Activated T-helper 17 cell treated with anti-CD3 and anti-CD28 coated beads, Interleukin-2, amount 50 U/mL, for 72 hours (primary cell): ENCODE measurements around the gene PPM1K. TPM values are rescaled to one million over a fixed set of nuclear protein-coding genes. Genes with fewer than 3 reads are reported as not detected.
"Not testable (repeated sequence)": the region's sequence is repeated elsewhere in the genome, so short reads cannot be mapped to it uniquely, and the experiment has no call there.

ENCODE experiments used
- ATAC-seq: fragments of 150-1000 bp; cut with Tn5 transposase; replicated peaks from 2 replicates; pipeline ENCODE4 v1.10.0; 2021; ENCODE audit warnings: mild to moderate bottlenecking, moderate library complexity
- H3K27ac Mint-ChIP-seq: one replicate; pipeline ENCODE4 v1.8.0; 2022; ENCODE audit warnings: mixed read lengths
- H3K27me3 Mint-ChIP-seq: one replicate; pipeline ENCODE4 v1.8.0; 2022; ENCODE audit warnings: mixed read lengths
- H3K36me3 Mint-ChIP-seq: one replicate; pipeline ENCODE4 v1.8.0; 2022; ENCODE audit warnings: low read depth, mild to moderate bottlenecking, mixed read lengths
- H3K4me1 Mint-ChIP-seq: one replicate; pipeline ENCODE4 v1.8.0; 2022; ENCODE audit warnings: mixed read lengths
- H3K4me3 Mint-ChIP-seq: one replicate; pipeline ENCODE4 v1.8.0; 2022; ENCODE audit warnings: mild to moderate bottlenecking, mixed read lengths
- H3K9me3 Mint-ChIP-seq: one replicate; pipeline ENCODE4 v1.8.0; 2022; ENCODE audit warnings: mixed read lengths
- total RNA-seq, 2 donors: library from RNA; stranded (reverse); gene quantifications; one replicate each; pipeline ENCODE4 v1.2.3, GENCODE V29; 2022

The PPM1K gene
- 10 to 100 TPM; 49.9 to 66.7 TPM for total RNA-seq

DNA sequence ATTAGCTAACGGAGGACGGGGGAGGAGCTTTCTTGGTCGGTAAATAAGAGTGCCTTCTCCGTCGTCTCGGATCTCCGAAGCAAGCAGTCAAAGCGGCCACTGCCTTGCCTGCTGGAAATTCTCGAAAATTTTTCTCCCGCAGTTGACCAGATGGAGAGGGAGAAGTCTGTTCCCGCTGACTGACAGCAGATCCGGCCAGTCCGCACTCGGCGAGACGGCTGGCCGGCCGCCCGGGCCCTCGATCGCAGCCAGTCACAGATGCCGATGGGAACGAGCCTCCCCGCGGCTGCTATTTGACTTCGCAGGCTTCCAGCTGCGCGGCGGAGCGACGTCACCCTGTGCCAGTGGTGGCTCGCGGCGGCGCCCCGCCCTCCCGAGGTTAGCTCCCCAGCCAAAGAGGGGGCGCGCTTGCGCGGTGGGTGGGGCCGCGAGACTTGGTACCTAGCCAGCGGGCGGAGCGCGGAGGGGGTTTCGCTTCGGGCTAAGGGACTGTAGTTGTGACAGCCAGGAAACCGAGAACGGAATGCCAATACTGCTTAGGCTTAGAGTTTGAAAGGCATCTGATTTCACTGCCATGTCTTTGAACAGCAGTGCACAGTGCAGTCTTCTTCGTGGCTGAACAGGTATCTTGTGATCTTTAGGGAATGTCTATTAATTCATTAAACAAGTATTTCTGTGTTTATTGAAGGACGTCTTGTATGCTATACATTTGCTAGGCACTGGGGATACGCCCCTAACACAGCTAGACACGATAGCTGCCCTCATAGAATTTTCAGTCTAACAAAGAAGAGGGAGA, at the start of gene PPM1K:
TSS of gene PPM1K (minus strand) at position 123 of the 796 bp plus-strand sequence. CDS start 5,978 bp downstream, outside the sequence.
- H3K4me1 Mint-ChIP-seq, result peaks cover 33% of the 10 kb centered on the region
- peak; percentile 93 for ATAC-seq
- H3K27me3 Mint-ChIP-seq, result no peaks in the 10 kb centered on the region
- H3K36me3 Mint-ChIP-seq, result peaks cover 33% of the 10 kb centered on the region
- peak within 1 kb of the TSS; percentile 100 for H3K27ac Mint-ChIP-seq
- H3K9me3 Mint-ChIP-seq, result no peaks in the 10 kb centered on the region
- peak within 1 kb of the TSS; percentile 100 for H3K4me3 Mint-ChIP-seq

DNA sequence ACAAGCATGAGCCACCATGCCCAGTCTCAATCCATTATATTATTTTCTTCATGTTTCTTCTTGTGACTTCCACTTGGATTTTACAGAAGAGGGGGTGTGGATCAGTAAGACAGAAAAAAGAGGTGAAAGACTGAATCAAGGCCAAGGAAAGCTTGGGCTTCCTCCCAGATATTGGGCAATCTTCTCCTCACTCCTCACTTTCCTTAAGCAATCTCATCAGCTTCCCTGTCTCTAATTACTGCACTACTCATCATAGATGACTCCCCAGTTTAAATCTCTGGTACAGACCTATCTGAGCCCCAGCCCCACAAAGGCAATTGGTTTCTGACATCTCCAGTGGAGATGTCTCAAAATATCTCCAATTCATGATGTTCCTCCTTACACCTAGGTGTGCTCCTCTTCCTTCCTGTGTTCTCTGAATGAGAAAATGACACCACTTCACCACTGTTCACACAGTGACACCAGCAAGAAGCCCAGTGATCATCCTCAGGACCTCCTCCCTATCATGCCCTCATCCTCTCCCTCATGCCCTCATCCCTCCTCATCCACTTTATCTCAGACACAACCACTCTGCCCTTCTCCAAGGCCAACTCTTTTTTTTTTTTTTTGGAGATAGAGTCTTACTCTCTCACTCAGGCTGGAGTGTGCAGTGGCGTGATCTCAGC, 49.5 kb upstream of the PPM1K start:
- no peak for ATAC-seq
- H3K27me3 Mint-ChIP-seq, result peaks cover 6% of the 10 kb centered on the region

DNA sequence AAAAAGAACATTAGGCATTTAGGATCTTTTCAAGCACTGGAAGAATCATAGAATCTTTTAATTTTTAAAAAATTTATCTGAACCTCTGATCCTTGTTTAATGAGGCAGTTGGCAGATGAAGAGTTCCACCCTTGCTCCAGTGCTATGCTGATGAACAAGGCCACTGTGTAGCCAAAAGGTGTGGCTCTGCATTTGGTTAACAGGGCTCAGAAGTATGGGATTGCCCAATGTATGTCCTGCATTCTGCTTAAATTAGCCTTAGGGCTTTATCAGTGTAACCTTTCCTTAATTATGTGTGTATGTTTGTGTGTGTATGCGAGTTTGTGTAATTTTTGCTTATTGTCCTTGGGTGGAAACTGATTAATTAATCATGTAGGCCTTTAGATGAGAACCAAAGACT, 43.3 kb upstream of the PPM1K start:
- no peaks in the 10 kb centered on the region for H3K4me1 Mint-ChIP-seq
- H3K4me3 Mint-ChIP-seq, result no peak overlapping the region
- H3K27me3 Mint-ChIP-seq, result peaks cover 6% of the 10 kb centered on the region
- ATAC-seq, result no peak
- H3K36me3 Mint-ChIP-seq, result no peaks in the 10 kb centered on the region
- no peaks in the 10 kb centered on the region for H3K9me3 Mint-ChIP-seq
- no peak overlapping the region for H3K27ac Mint-ChIP-seq

More for the DNA sequence above, 49.5 kb upstream of the PPM1K start:
- H3K9me3 Mint-ChIP-seq, result no peaks in the 10 kb centered on the region
- H3K4me1 Mint-ChIP-seq, result peaks cover 4% of the 10 kb centered on the region
- peak overlapping the region; percentile 56 for H3K27ac Mint-ChIP-seq
- H3K4me3 Mint-ChIP-seq, result no peak overlapping the region
- H3K36me3 Mint-ChIP-seq, result no peaks in the 10 kb centered on the region

DNA sequence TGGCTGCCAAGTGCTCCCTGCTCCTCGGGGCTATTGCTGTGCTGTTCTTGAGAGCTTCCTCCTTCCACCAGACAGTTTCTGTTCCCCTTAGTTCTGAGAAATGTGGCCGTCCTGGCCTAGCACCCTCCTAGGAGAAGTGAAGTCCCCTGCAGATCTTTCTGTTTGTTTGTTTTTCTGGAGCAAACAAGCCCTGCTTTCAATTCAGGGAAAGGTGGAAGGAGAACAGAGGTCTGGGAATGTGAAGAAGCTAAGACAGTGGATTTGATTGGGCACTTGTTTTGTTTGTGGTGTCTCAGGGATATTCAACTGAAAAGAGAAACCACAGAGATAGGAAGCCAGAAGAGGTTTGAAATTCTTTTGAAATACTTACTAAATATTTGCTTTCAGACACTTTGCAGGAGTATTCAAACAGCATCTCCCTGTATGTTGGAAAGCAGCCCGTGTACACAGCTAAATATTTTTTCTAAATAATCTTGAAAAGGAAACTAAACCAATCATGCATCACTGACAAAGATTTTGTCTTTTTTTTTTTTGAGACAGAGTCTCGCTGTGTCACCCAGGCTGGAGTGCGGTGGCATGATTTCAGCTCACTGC, 36.5 kb upstream of the PPM1K start:
- Mint-ChIP-seq H3K36me3 (no peaks in the 10 kb centered on the region), H3K4me1 (peaks cover 9% of the 10 kb centered on the region), H3K9me3 (no peaks in the 10 kb centered on the region), H3K27me3 (no peaks in the 10 kb centered on the region), H3K27ac (peak overlapping the region; percentile 50), H3K4me3 (peak overlapping the region; percentile 60)
- ATAC-seq, result peak; percentile 88

DNA sequence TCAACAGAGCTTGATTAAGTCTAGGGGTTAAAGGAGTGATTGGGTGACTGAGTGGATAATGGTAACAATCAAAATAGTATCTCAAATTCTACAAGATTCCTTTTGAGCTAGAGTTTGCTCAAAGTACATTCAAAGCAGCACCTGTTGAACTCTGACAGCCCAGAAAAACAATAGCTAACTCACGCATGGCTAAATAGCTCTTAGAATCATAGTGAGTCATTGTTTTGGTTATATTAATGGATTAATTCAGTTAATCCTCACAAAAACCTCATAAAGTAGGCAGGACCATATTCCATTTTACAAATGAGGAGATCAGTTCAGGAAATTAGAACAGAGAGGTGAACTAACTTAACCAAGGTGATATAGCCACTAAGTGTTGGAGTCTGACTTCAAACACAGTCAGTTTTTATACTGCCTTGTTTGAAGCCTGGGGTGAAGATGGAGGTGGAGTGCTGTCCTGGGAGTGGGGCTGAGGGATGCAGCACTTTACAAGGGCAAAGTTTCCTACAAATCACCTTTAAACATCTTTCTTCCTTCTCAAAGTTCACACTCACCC, 35.9 kb upstream of the PPM1K start:
- Mint-ChIP-seq H3K27me3 (no peaks in the 10 kb centered on the region), H3K4me3 (peak overlapping the region; percentile 60), H3K27ac (peak overlapping the region; percentile 50), H3K9me3 (no peaks in the 10 kb centered on the region), H3K4me1 (peaks cover 9% of the 10 kb centered on the region), H3K36me3 (no peaks in the 10 kb centered on the region)
- peak; percentile 57 for ATAC-seq

DNA sequence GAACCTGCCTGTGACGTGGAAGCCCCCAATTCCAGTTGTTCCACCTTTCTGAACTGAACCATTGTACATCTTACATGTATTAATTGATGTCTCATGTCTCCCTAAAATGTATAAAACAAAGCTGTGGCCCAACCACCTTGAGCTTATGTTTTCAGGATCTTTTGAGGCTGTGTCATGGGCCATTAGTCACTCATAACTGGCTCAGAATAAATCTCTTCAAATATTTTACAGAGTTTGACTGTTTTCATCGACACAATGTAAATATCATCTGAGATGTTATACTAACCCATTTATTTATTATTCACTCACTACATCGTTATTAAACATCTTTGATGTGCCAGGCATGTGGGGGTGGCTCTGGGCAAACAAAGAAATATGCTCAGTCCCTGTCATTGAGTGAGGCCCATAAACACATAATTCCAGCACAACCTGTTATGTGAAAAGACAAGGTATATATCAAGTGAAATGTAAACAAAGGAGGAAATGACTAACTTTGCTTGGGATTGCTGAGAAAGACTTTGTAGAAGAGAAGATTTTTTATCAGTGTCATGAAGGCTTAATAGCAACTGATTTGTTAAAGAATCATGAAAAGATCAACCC, 34.5 kb upstream of the PPM1K start:
- Mint-ChIP-seq H3K27me3 (no peaks in the 10 kb centered on the region), H3K4me1 (peaks cover 9% of the 10 kb centered on the region), H3K36me3 (no peaks in the 10 kb centered on the region), H3K9me3 (no peaks in the 10 kb centered on the region), H3K27ac (peak overlapping the region; percentile 44), H3K4me3 (no peak overlapping the region)
- no peak for ATAC-seq

DNA sequence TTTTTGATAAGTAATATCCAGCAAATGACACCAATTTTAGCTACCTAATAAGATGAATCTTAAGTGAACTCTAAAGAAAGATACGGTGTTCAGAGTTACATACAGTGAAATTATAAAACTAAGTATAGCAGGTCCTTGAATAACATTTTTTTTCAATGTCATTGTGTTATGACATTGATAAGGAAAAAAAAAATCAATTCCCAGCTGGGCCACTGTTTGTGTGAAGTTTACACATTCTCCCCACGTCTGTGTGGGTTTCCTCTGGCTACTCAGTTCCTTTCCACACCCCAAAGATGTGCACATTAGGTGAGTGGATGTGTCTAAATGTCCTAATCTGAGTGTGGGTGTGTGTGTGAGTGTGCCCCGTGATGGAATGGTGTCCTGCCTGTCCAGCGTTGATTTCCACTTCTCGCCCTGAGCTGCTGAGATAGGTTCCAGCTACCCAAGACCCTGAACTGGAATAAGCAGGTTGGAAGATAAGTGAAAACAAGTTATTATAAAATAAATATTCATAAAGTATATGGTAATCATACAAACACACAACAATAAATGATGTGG, 31.2 kb upstream of the PPM1K start:
- Mint-ChIP-seq H3K4me3 (no peak overlapping the region), H3K27me3 (peaks cover 7% of the 10 kb centered on the region), H3K36me3 (no peaks in the 10 kb centered on the region), H3K4me1 (peaks cover 6% of the 10 kb centered on the region), H3K9me3 (peaks cover 3% of the 10 kb centered on the region), H3K27ac (no peak overlapping the region)
- ATAC-seq, result no peak

DNA sequence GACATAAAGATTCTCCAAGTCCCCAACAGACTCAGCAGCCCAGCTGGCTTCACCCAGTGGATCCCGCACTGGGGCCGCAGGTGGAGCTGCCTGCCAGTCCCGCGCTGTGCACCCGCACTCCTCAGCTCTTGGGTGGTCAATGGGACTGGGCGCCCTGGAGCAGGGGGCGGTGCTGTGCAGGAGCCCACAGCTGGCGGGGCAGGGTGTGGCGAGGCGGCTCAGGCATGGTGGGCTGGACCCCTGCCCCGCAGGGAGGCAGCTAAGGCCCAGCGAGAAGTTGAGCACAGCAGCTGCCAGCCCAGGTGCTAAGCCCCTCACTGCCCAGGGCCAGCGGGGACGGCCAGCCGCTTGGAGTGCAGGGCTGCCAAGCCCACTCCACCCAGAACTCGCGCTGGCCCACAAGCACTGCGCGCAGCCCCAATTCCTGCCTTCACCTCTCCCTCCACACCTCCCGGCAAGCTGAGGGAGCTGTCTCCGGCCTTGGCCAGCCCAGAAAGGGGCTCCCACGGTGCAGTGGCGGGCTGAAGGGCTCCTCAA, 28.8 kb upstream of the PPM1K start:
- not testable (repeated sequence) for H3K36me3 Mint-ChIP-seq

DNA sequence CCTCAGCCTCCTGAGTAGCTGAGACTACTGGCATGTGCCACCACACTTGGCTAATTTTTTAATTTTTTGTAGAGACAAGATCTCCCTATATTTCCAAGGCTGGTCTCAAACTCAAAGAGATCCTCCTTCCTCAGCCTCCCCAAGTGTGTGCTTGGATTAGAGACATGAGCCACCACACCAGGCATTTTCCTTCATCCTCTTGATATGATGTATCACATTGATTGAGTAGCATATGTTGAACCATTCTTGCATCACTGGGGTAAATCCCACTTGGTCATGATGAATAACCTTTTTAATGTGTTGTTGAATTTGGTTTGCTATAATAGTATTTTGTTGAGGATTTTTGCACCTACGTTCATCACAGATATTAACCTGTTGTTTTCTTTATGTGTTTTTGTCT, 24.2 kb upstream of the PPM1K start:
- Mint-ChIP-seq H3K9me3 (peaks cover 3% of the 10 kb centered on the region), H3K4me1 (no peaks in the 10 kb centered on the region), H3K27ac (no peak overlapping the region), H3K4me3 (no peak overlapping the region), H3K27me3 (peaks cover 10% of the 10 kb centered on the region), H3K36me3 (no peaks in the 10 kb centered on the region)
- ATAC-seq, result no peak

More for the DNA sequence above, 28.8 kb upstream of the PPM1K start:
- not testable (repeated sequence) for H3K27ac Mint-ChIP-seq, H3K9me3 Mint-ChIP-seq, H3K4me3 Mint-ChIP-seq, H3K4me1 Mint-ChIP-seq, H3K27me3 Mint-ChIP-seq, ATAC-seq

DNA sequence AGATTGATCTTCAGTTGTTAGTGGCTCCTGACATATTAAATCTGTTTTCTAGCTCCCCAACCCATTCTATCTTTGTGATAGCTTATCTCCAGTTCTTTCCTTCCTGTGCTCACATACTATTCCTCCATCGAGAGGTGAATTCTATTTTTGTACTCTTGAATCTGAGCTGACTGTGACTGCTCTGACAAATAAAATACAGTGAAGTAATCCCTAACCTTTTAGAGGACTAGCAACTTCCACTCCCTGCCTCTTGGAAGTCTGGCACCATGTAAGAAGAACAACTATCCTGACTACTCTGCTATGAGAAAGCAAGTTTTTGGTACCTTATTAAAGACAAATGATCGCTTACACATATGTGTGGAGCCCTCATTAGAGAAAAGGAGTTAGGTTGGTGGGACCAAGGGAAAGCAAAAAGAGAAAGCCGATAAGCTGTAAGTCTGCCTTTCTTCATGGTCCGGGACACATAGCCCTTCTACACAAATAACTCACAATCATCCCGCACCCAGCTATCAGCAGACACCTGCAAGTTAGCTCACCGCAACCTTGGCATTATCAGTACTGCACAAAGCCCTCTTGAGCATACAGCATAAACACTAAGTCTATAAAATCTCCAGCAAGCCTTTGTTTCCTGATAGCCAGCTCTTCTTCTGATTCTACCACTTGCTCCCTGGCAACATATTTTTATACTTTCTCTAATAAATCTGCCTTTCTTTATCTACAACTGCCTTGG, 13.5 kb upstream of the PPM1K start:
- no peaks in the 10 kb centered on the region for H3K4me1 Mint-ChIP-seq
- H3K27me3 Mint-ChIP-seq, result no peaks in the 10 kb centered on the region
- H3K4me3 Mint-ChIP-seq, result no peak overlapping the region
- H3K27ac Mint-ChIP-seq, result no peak overlapping the region
- no peak for ATAC-seq
- H3K9me3 Mint-ChIP-seq, result no peaks in the 10 kb centered on the region
- no peaks in the 10 kb centered on the region for H3K36me3 Mint-ChIP-seq

DNA sequence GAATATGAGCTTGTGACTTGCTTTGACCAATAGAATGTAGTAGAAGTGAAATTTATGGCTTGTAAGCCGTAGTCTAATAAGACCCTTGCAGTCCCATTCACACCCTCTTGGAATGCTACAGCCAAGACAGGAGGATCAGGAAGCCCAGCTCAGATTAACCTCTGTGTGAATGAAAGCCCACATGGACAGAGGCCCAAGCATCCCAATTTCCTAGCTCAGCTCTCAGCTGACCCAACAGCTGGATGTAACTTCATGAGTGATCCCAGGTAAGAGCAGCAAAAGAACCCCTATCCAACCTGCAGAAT, 12.8 kb upstream of the PPM1K start:
- H3K9me3 Mint-ChIP-seq, result no peaks in the 10 kb centered on the region
- no peak overlapping the region for H3K4me3 Mint-ChIP-seq
- no peak for ATAC-seq
- H3K27me3 Mint-ChIP-seq, result no peaks in the 10 kb centered on the region
- no peaks in the 10 kb centered on the region for H3K4me1 Mint-ChIP-seq
- no peak overlapping the region for H3K27ac Mint-ChIP-seq
- no peaks in the 10 kb centered on the region for H3K36me3 Mint-ChIP-seq

DNA sequence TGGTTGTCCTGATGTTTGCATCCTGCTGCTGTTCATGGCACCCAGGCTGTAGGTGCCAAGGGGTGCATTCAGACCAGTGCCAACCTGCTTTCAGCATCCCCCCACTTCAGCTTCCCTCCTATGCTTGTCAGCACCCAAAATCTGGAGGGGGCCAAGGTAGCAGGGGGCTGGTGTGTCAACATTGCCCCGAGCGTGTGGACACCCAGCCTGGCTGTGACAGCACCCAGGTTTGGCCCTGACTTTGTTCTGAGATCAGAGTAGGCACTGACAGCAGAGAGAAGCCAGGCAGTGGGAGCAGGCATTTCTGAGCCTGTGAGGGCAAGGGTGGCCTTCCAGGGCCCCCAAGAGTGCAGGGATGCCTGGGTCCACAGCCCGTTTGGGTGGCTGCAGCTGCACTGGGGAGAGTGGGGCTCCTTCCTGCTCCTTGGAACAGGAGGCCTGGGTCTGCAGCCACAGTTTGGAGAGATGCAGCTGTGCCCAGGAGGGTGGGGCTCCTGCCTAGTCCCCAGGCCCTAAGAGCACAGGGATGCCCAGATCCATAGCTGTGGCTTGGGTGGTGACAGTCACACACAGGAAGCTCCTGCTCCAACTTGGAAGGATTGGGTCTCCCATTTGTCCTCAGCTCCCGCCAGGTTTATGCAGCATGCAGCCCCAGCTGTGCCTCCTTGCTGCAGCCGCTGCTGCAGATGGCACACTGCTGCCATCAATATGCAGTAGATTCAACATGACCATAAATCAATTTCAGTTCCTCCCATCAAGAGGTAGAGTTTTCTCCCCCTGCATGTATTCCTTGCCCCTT, 12.3 kb upstream of the PPM1K start:
- Mint-ChIP-seq H3K9me3 (no peaks in the 10 kb centered on the region), H3K27ac (no peak overlapping the region), H3K27me3 (no peaks in the 10 kb centered on the region), H3K4me3 (no peak overlapping the region), H3K36me3 (no peaks in the 10 kb centered on the region), H3K4me1 (no peaks in the 10 kb centered on the region)
- no peak for ATAC-seq

DNA sequence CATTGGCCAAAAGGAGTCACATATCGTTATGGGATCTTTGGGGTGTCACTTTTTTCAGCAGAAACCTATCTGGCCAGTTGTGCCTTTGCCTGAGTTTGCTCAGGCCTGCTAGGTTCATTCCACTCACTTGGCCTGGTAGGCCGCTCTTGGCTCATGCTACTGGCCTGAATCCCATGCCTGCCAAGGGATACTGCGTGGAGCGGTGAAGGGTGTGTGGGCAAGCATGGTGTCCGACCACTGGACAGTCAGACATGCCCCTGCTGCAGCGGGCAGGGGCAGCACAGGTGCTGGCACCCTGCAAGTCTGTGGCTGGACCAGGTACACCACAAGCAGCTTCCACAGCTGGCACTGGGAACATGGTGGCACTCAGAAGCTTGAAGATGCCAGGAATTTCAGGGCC, 11.3 kb upstream of the PPM1K start:
- Mint-ChIP-seq H3K27ac (no peak overlapping the region), H3K36me3 (no peaks in the 10 kb centered on the region), H3K9me3 (no peaks in the 10 kb centered on the region), H3K4me3 (no peak overlapping the region), H3K4me1 (no peaks in the 10 kb centered on the region), H3K27me3 (no peaks in the 10 kb centered on the region)
- no peak for ATAC-seq
